Neural cell (in vitro differentiated cells): Measurements from ENCODE around the gene WWTR1. TPM values are rescaled to one million over a fixed set of nuclear protein-coding genes. Genes with fewer than 3 reads are reported as not detected.

Experiments used
- H2AFZ ChIP-seq: fragments of 200-600, 300-800 bp; sonication (generic), shearing (Covaris generic); 2 replicates; pipeline ENCODE4 v1.6.0; 2014; ENCODE audit warnings: low read depth, mild to moderate bottlenecking, antibody characterized with exemption, low read length, moderate library complexity
- H3F3A ChIP-seq: fragments of 200-600 bp; shearing (Covaris generic); 2 replicates; pipeline ENCODE4 v1.6.1; 2016; ENCODE audit warnings: mild to moderate bottlenecking, moderate library complexity, mixed read lengths, antibody characterized with exemption, low read length; ENCODE audit not compliant: insufficient read depth, poor library complexity, severe bottlenecking
- H3K27ac ChIP-seq: fragments of 200-600, 300-800 bp; sonication (generic), shearing (Covaris generic); 2 replicates; pipeline ENCODE4 v1.5.1; 2014; ENCODE audit warnings: mild to moderate bottlenecking, low read length, moderate library complexity
- H3K27me3 ChIP-seq: fragments of 300-800, 200-600 bp; sonication (generic), shearing (Covaris generic); 2 replicates; pipeline ENCODE4 v1.6.0; 2014; ENCODE audit warnings: mild to moderate bottlenecking, low read depth, low read length, moderate library complexity; ENCODE audit not compliant: insufficient read depth
- H3K36me3 ChIP-seq: fragments of 300-800, 200-600 bp; sonication (generic), shearing (Covaris generic); 2 replicates; pipeline ENCODE4 v1.5.1; 2014; ENCODE audit warnings: mild to moderate bottlenecking, antibody characterized with exemption, low read length, moderate library complexity; ENCODE audit not compliant: insufficient read depth
- H3K4me2 ChIP-seq: fragments of 300-800, 200-600 bp; sonication (generic), shearing (Covaris generic); 2 replicates; pipeline ENCODE4 v1.6.0; 2014; ENCODE audit warnings: mild to moderate bottlenecking, low read length
- H3K4me3 ChIP-seq: fragments of 300-800, 200-600 bp; sonication (generic), shearing (Covaris generic); 2 replicates; pipeline ENCODE4 v1.5.1; 2014; ENCODE audit warnings: mild to moderate bottlenecking, low read length, moderate library complexity
- H3K79me2 ChIP-seq: fragments of 200-600 bp; shearing (Covaris generic); replicated peaks from 2 replicates; pipeline ENCODE4 v1.6.0; 2014; ENCODE audit warnings: mild to moderate bottlenecking, low read length, moderate library complexity; ENCODE audit not compliant: insufficient read depth
- H3K9ac ChIP-seq: fragments of 300-800, 200-600 bp; sonication (generic), shearing (Covaris generic); 2 replicates; pipeline ENCODE4 v1.6.1; 2016; ENCODE audit warnings: mild to moderate bottlenecking, low read length, mixed read lengths
- H3K9me2 ChIP-seq: fragments of 200-600 bp; shearing (Covaris generic); 2 replicates; pipeline ENCODE4 v1.6.1; 2016; ENCODE audit warnings: mild to moderate bottlenecking, low read length, mixed read lengths; ENCODE audit not compliant: insufficient read depth
- H3K9me3 ChIP-seq: fragments of 200-600, 300-800 bp; sonication (generic), shearing (Covaris generic); 2 replicates; pipeline ENCODE4 v1.6.1; 2016; ENCODE audit warnings: mild to moderate bottlenecking, mixed run types, low read length, moderate library complexity, mixed read lengths
- H4K20me1 ChIP-seq: fragments of 200-600 bp; shearing (Covaris generic); 2 replicates; pipeline ENCODE4 v1.6.1; 2016; ENCODE audit warnings: mild to moderate bottlenecking, mixed run types; ENCODE audit not compliant: insufficient read depth
- CTCF ChIP-seq: fragments of 450-650 bp; IDR thresholded peaks from 2 replicates; pipeline ENCODE4 v1.5.1; 2014; ENCODE audit warnings: antibody characterized with exemption, mild to moderate bottlenecking, moderate library complexity; ENCODE audit not compliant: poor library complexity, severe bottlenecking
- EP300 ChIP-seq: fragments of 450-650 bp; conservative IDR thresholded peaks from 2 replicates; pipeline ENCODE4 v1.6.1; 2014; ENCODE audit warnings: antibody characterized with exemption, mild to moderate bottlenecking, moderate library complexity; ENCODE audit not compliant: poor library complexity, severe bottlenecking
- EZH2 ChIP-seq: fragments of 200-600, 300-800 bp; shearing (Covaris generic), sonication (generic); IDR thresholded peaks from 2 replicates; pipeline ENCODE4 v1.6.1; 2014; ENCODE audit warnings: antibody characterized with exemption, low read length, borderline replicate concordance, mild to moderate bottlenecking; ENCODE audit not compliant: insufficient read depth, poor library complexity, severe bottlenecking
- MXI1 ChIP-seq: fragments of 450-650 bp; conservative IDR thresholded peaks from 2 replicates; pipeline ENCODE4 v1.6.1; 2014; ENCODE audit warnings: antibody characterized with exemption, mild to moderate bottlenecking; ENCODE audit not compliant: poor library complexity, severe bottlenecking
- POLR2AphosphoS5 ChIP-seq: IDR thresholded peaks from 2 replicates; pipeline ENCODE4 v1.6.1; 2012
- RAD21 ChIP-seq: fragments of 450-650 bp; conservative IDR thresholded peaks from 2 replicates; pipeline ENCODE4 v1.6.1; 2014; ENCODE audit warnings: antibody characterized with exemption, mild to moderate bottlenecking, moderate library complexity
- REST ChIP-seq: IDR thresholded peaks from 2 replicates; pipeline ENCODE4 v1.6.1; 2012; ENCODE audit warnings: borderline replicate concordance
- SMC3 ChIP-seq: fragments of 450-650 bp; conservative IDR thresholded peaks from 2 replicates; pipeline ENCODE4 v1.6.1; 2014; ENCODE audit warnings: antibody characterized with exemption, mild to moderate bottlenecking, moderate library complexity; ENCODE audit not compliant: poor library complexity
- TAF1 ChIP-seq: IDR thresholded peaks from 2 replicates; pipeline ENCODE4 v1.6.1; 2012; ENCODE audit warnings: low read depth
- polyA plus RNA-seq: library from polyadenylated mRNA; depleted of rRNA; stranded (reverse); fragments of >200 nt; gene quantifications from 2 replicates; pipeline ENCODE4 v1.2.3, GENCODE V29; 2014

The WWTR1 gene
- polyA plus RNA-seq, 1 donor from 2014 or later = 0.97 TPM

GRCh38 chr3:149599236-149599635, 58.6 kb downstream of the WWTR1 start:
- Histone ChIP-seq H3K27ac (no peak overlapping the region), H3K79me2 (no peaks in the 10 kb centered on the region), H3K4me2 (no peak overlapping the region), H3K9ac (no peak overlapping the region), H3K36me3 (no peaks in the 10 kb centered on the region), H3K4me3 (no peak overlapping the region), H4K20me1 (no peaks in the 10 kb centered on the region), H2AFZ (no peak overlapping the region), H3K9me3 (no peaks in the 10 kb centered on the region), H3K27me3 (no peaks in the 10 kb centered on the region), H3K9me2 (no peaks in the 10 kb centered on the region), H3F3A (no peaks in the 10 kb centered on the region)
- TF ChIP-seq EZH2 = no peak
- no peak for TF ChIP-seq MXI1
- TF ChIP-seq CTCF = no peak
- no peak for TF ChIP-seq TAF1
- TF ChIP-seq RAD21 = no peak
- TF ChIP-seq REST = no peak
- TF ChIP-seq EP300 = no peak
- TF ChIP-seq POLR2AphosphoS5 = no peak
- no peak for TF ChIP-seq SMC3

GRCh38 chr3:149596134-149596770, 61.6 kb downstream of the WWTR1 start:
- Histone ChIP-seq H3K9ac (no peak overlapping the region), H3F3A (no peaks in the 10 kb centered on the region), H3K4me2 (no peak overlapping the region), H3K27ac (no peak overlapping the region), H3K9me3 (no peaks in the 10 kb centered on the region), H2AFZ (no peak overlapping the region), H3K27me3 (no peaks in the 10 kb centered on the region), H3K4me3 (no peak overlapping the region), H3K79me2 (no peaks in the 10 kb centered on the region), H4K20me1 (no peaks in the 10 kb centered on the region), H3K36me3 (no peaks in the 10 kb centered on the region), H3K9me2 (no peaks in the 10 kb centered on the region)
- no peak for TF ChIP-seq TAF1
- TF ChIP-seq EP300 = no peak
